ENCODE results near the gene LRRC8D. TPM values are rescaled to one million over a fixed set of nuclear protein-coding genes. Genes with fewer than 3 reads are reported as not detected.

LRRC8D gene
- total and polyA plus RNA-seq, 8 donors: 14.3 to 23.6 (median 17.0) TPM

GRCh38 chr1:89911191-89911991 is 90.6 kb downstream of the LRRC8D start:
- Histone ChIP-seq H3K9me3 (no peaks in the 10 kb centered on the region), H3K4me3 (no peak overlapping the region), H3K27ac (no peak overlapping the region), H3K36me3 (no peaks in the 10 kb centered on the region), H3K27me3 (no peaks in the 10 kb centered on the region), H3K4me1 (peaks cover 6 to 25% of the 10 kb centered on the region in 2 donors)
- intact Hi-C loops (cut with DNase I): no loop called here
- TF ChIP-seq, protein P1, sequence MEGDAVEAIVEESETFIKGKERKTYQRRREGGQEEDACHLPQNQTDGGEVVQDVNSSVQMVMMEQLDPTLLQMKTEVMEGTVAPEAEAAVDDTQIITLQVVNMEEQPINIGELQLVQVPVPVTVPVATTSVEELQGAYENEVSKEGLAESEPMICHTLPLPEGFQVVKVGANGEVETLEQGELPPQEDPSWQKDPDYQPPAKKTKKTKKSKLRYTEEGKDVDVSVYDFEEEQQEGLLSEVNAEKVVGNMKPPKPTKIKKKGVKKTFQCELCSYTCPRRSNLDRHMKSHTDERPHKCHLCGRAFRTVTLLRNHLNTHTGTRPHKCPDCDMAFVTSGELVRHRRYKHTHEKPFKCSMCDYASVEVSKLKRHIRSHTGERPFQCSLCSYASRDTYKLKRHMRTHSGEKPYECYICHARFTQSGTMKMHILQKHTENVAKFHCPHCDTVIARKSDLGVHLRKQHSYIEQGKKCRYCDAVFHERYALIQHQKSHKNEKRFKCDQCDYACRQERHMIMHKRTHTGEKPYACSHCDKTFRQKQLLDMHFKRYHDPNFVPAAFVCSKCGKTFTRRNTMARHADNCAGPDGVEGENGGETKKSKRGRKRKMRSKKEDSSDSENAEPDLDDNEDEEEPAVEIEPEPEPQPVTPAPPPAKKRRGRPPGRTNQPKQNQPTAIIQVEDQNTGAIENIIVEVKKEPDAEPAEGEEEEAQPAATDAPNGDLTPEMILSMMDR (IDR thresholded peaks at IDR 0.05): no peak
- no peak for ATAC-seq
- DNase-seq: no peak

DNA sequence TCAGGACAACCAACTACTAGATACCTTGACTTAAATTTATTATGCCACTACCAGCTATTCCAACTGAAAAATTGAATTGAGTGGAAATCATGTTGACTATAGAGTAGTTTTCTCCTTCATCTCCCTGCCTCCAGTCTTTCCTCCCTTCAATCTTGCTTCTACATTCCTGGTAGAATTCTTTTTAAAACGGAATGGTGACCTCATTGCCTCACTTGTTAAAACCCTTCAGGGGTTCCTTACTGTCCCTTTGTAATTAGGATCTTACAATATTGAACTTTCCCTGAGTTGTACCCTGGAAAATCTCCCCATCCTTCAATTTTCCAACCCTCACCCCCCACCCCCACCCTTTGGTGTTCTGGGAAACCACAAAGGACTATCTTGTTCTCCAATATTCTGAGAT is 91.2 kb downstream of the LRRC8D start:
- DNase-seq (no peak), ATAC-seq (no peak)
- intact Hi-C loops (cut with DNase I): no loop called here
- Histone ChIP-seq H3K9me3 (no peaks in the 10 kb centered on the region), H3K4me3 (no peak overlapping the region), H3K36me3 (no peaks in the 10 kb centered on the region), H3K27me3 (no peaks in the 10 kb centered on the region), H3K4me1 (peaks cover 3 to 18% of the 10 kb centered on the region in 2 donors), H3K27ac (no peak overlapping the region)
- TF ChIP-seq, protein P1 (IDR thresholded peaks at IDR 0.05): no peak

- Histone ChIP-seq H3K27ac (no peak overlapping the region), H3K36me3 (no peaks in the 10 kb centered on the region), H3K4me1 (peaks cover 3 to 9% of the 10 kb centered on the region in 2 donors), H3K27me3 (no peaks in the 10 kb centered on the region), H3K9me3 (no peaks in the 10 kb centered on the region), H3K4me3 (no peak overlapping the region)
- ATAC-seq (no peak), DNase-seq (no peak)
- intact Hi-C loops (cut with DNase I): no loop called here
- TF ChIP-seq, protein P1 (IDR thresholded peaks at IDR 0.05): no peak
Observed at GRCh38 chr1:89913353-89914095, 92.7 kb downstream of the LRRC8D start.

GRCh38 chr1:89917353-89917752 is 96.5 kb downstream of the LRRC8D start:
- H3K4me3 ChIP-seq: no peak overlapping the region
- H3K27ac ChIP-seq: no peak overlapping the region
- TF ChIP-seq, protein P1 (IDR thresholded peaks at IDR 0.05): no peak
- H3K27me3 ChIP-seq: no peaks in the 10 kb centered on the region
- H3K9me3 ChIP-seq: no peaks in the 10 kb centered on the region
- intact Hi-C loops (cut with DNase I): no loop called here
- ATAC-seq: no peak
- no peaks in the 10 kb centered on the region for H3K4me1 ChIP-seq
- no peaks in the 10 kb centered on the region for H3K36me3 ChIP-seq
- DNase-seq: no peak

GRCh38 chr1:89918127-89918793 is 97.4 kb downstream of the LRRC8D start:
- intact Hi-C loops (cut with DNase I): no loop called here

More at GRCh38 chr1:89918127-89918793, 97.4 kb downstream of the LRRC8D start:
- TF ChIP-seq, protein P1 (IDR thresholded peaks at IDR 0.05): no peak
- Histone ChIP-seq H3K4me1 (no peaks in the 10 kb centered on the region), H3K27me3 (no peaks in the 10 kb centered on the region), H3K27ac (no peak overlapping the region), H3K36me3 (no peaks in the 10 kb centered on the region), H3K4me3 (no peak overlapping the region), H3K9me3 (no peaks in the 10 kb centered on the region)
- ATAC-seq (no peak), DNase-seq (no peak)
